Mammary microvascular endothelial cell (primary cell): ENCODE measurements around the gene PCIF1. TPM values are rescaled to one million over a fixed set of nuclear protein-coding genes. Genes with fewer than 3 reads are reported as not detected.

Source experiments
- total RNA-seq: library from RNA; depleted of rRNA; stranded (reverse); fragments of >200 nt; gene quantifications from 2 replicates; pipeline ENCODE4 v1.2.3, GENCODE V29; 2015

PCIF1 gene
- 16.1 and 20.9 TPM in 2 replicates for total RNA-seq

DNA sequence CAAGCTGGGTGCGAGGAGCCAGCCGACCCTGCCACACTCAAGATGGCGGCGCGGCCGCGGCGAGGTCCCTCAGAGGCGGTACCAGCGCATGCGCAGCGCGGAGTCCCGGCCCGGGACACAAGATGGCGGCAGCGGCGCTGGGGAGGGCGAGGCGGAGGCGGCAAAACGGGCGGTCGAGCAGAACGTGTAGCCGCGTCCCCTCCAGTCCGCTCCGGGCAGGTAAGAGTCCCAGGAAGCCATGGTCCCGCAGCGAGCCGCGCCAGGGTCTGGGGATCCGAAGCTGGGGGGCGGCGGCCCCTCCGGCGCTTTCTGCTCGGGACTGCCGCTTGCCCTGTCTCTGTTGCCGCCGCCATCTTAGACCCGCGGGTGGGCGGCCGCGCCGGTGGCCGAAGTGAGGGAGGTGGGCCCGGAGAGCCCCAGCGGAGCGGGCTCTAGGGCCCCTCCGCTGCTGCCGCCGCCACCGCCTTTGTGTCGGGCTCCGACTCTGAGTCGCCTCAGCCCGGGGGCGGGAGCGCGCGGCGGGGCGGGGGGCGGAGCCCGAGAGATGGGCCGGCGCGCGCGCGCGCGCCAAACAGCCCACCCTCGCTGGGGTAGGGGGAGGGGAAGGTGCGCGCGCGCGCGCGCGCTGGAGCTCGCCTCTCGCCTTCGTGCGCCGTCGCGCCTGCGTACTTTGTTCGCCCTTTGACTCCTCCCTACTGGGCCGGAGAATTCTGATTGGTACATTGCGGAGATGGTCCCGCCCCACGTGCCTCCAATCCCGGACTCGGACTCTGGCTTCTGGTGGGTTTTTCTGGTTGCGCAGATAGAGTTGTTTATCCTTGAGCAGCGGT lies at the start of gene PCIF1:
Gene PCIF1, plus strand, starts transcription at position 98 of the 830 bp plus-strand sequence. CDS start 4,317 bp downstream, outside the sequence.

DNA sequence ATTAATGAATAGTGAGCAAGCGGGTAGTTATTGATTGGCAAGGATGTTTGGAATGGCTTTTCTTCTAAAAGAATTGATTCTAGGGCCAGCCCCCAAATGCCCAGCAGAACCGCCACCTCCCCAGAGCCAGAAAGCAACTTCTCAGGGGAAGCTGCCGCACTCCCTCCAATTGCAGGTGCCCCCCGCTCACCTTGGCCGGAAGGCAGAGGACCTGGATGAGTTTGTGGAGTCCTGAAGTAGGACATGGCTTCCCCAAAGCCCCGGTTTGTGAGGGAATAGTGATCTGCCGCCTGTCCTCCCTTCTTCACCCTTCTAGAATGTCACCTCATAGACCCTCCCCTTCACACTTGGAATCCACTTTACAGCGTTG lies 47.2 kb upstream of the PCIF1 start, which contains the start of gene SPATA25:
Gene SPATA25, minus strand, starts transcription at position 277 of the 370 bp plus-strand sequence. Its CDS starts 32 bp downstream, at position 245.

DNA sequence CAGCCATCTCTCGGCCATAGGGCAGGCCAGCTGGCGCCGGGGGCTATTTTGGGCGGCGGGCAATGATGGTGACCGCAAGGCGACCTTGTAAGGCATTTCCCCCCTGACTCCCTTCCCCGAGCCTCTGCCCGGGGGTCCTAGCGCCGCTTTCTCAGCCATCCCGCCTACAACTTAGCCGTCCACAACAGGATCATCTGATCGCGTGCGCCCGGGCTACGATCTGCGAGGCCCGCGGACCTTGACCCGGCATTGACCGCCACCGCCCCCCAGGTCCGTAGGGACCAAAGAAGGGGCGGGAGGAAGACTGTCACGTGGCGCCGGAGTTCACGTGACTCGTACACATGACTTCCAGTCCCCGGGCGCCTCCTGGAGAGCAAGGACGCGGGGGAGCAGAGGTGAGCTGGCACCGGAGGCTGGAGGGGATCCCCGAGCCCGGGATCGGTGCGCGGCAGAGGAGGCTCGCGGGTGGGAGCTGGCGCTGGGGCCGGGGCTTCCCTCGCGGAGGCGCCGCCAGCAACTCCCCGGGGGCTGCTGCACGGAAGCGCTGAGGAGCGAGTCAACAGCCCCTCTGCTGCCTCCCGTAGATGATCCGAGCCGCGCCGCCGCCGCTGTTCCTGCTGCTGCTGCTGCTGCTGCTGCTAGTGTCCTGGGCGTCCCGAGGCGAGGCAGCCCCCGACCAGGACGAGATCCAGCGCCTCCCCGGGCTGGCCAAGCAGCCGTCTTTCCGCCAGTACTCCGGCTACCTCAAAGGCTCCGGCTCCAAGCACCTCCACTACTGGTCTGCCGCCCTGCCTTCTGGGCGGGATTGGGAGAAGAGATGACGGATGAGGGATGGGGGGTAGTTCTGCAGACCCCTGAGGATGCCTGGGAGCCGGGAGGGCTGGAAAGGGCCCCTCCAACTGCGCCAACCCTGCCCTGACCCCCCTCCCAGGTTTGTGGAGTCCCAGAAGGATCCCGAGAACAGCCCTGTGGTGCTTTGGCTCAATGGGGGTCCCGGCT lies 43.2 kb upstream of the PCIF1 start, which contains the start of the genes CTSA and NEURL2:
Gene CTSA, plus strand, starts transcription at position 351 of the 999 bp plus-strand sequence. Its CDS starts 234 bp downstream, at position 585.
Gene NEURL2, minus strand, starts transcription at position 224 of the 999 bp plus-strand sequence. Its CDS starts 217 bp downstream, at position 7.

DNA sequence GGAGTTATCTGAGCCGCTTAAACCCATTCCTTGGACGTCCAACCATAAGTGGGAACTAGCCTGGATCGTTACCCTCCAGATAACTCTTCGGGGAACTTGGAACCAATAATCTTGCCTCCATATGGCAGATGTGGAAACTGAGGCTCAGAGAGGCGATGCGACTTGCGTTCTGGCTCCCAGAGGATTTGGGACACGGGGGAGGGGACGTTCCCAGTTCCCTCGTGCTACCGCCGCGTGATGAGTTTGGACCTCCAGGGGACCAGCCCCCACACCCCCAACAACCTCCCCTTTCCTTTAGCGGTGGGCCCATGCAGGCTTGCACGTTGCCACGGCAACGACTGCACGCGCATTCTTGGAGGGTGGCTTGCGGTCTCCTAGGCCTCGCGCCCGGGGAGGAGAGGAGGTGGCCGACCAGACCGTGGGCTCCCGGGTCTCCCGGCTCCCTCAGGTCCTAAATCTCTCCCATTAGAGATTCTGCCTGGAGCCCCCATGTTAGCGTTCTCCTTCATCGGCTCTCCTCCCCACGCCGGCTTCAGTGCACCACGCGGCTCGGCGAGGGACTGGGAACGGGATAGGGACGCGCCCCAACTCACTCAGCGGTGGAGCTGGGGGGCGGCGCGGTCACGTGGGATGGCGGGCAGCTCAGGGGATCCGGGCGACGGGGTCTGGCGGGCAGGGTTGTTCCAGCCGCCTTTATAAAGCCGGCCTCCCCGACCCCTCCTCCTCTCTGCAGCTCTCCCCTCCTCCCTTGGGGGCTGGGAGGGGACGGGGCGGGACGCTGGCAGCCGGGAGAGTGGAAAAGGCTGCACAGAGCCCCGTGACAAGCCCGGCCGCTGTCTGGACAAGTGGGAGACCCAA lies 22.8 kb upstream of the PCIF1 start, which contains the start of gene PLTP:
Gene PLTP, minus strand, starts transcription at position 670 of the 858 bp plus-strand sequence. CDS start 703 bp downstream, outside the sequence.

DNA sequence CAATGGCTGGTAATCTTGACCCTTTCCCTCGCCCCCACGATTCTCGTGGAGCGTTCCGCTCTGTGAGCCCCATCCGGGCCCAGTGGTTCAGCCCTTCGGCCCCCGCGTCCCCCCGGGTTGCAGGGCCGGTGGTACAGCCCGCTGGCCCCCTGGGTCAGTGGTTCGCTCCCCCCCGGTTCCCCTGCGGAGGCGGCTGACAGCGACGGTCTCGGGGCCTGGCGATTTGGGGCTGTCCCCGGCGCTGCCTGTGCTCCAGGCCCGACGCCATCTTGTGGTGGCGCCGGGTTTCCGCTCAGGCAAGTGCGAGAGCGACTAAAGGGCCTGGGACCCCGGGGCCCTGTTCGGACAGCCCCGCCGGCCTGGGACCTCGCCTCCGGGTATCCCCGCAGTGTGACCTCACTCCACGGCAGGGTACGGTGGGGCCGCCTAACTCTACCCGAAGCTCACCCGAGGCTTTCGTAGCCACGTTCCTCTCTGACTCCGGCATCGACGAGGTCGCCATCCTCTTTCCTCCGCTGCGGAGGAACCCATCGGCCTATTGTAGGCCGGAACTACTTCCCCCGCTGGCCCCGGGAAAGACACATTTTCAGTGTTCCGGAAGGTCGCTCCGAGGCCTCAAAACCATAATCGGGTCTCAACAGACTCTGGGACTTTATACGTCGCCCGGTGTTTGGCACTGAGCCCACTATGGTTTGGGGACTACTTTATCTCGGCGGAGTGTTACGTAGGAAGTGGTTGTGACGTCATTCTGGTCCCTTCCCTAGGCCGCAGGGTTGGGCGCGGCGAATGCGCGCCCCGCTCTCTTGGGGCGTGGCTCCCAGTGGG lies 37.4 kb downstream of the PCIF1 start, which contains the start of gene ZNF335:
Gene ZNF335, minus strand, starts transcription at position 529 of the 825 bp plus-strand sequence. CDS start 793 bp downstream, outside the sequence.

Other genes with a start within 250 kb of the PCIF1 start
- gene WFDC13, start 232.6 kb upstream of the PCIF1 start, total RNA-seq = not detected in 2 replicates
- not detected in 2 replicates for gene WFDC10B, start 229.7 kb upstream of the PCIF1 start, total RNA-seq
- not detected in 2 replicates for gene SPINT4, start 212.3 kb upstream of the PCIF1 start, total RNA-seq
- 3.7 TPM in 1 of 2 replicates, not detected in the other for gene WFDC3, start 142.8 kb upstream of the PCIF1 start, total RNA-seq
- 30.2 and 32.6 TPM in 2 replicates for gene DNTTIP1, start 142.7 kb upstream of the PCIF1 start, total RNA-seq
- gene UBE2C, start 122.0 kb upstream of the PCIF1 start, total RNA-seq = 108 and 126 TPM in 2 replicates
- gene TNNC2, start 107.4 kb upstream of the PCIF1 start, total RNA-seq = not detected in 2 replicates
- gene SNX21, start 100.9 kb upstream of the PCIF1 start, total RNA-seq = 11.6 and 27.0 TPM in 2 replicates
- 37.2 and 57.0 TPM in 2 replicates for gene ACOT8, start 77.3 kb upstream of the PCIF1 start, total RNA-seq
- gene ZSWIM3, start 77.1 kb upstream of the PCIF1 start, total RNA-seq = 3.3 and 4.1 TPM in 2 replicates
- gene ZSWIM1, start 53.5 kb upstream of the PCIF1 start, total RNA-seq = 9.1 and 11.7 TPM in 2 replicates
- 1.3 TPM in 1 of 2 replicates, not detected in the other for gene SPATA25, start 47.1 kb upstream of the PCIF1 start, total RNA-seq
- 2.2 and 2.3 TPM in 2 replicates for gene NEURL2, start 43.5 kb upstream of the PCIF1 start, total RNA-seq
- 129 and 130 TPM in 2 replicates for gene CTSA, start 43.3 kb upstream of the PCIF1 start, total RNA-seq
- gene PLTP, start 22.5 kb upstream of the PCIF1 start, total RNA-seq = 6.3 and 11.5 TPM in 2 replicates
- gene ZNF335, start 37.5 kb downstream of the PCIF1 start, total RNA-seq = 12.1 TPM in 2 replicates
- 0.07 TPM in 1 of 2 replicates, not detected in the other for gene MMP9, start 74.2 kb downstream of the PCIF1 start, total RNA-seq
- under 0.01 and 0.10 TPM in 2 replicates for gene SLC12A5, start 94.5 kb downstream of the PCIF1 start, total RNA-seq
- gene NCOA5, start 155.3 kb downstream of the PCIF1 start, total RNA-seq = 22.9 and 25.3 TPM in 2 replicates
- 10.9 and 12.9 TPM in 2 replicates for gene CD40, start 183.6 kb downstream of the PCIF1 start, total RNA-seq